Breast epithelium (tissue), 3 donors: Measurements from ENCODE around the gene CBLC.

Experiments
- POLR2A ChIP-seq: fragments of 450-650 bp; IDR thresholded peaks from one replicate; pipeline ENCODE4 v1.6.1; 2016; ENCODE audit warnings: antibody characterized with exemption, mild to moderate bottlenecking, moderate library complexity
- POLR2AphosphoS5 ChIP-seq, 3 donors: sonication (generic); formaldehyde crosslinking; IDR thresholded peaks; one replicate each; pipeline ENCODE4 v1.6.1; 2017; ENCODE audit warnings: antibody characterized with exemption in 3 of 3
- TF ChIP-seq, protein P1 (sequence below), 3 donors: fragments of 450-650 bp; IDR thresholded peaks; one replicate each; pipeline ENCODE4 v1.5.1; 2016 to 2017; ENCODE audit warnings: antibody characterized with exemption in 3 of 3, mild to moderate bottlenecking in 3 of 3, moderate library complexity in 3 of 3

DNA sequence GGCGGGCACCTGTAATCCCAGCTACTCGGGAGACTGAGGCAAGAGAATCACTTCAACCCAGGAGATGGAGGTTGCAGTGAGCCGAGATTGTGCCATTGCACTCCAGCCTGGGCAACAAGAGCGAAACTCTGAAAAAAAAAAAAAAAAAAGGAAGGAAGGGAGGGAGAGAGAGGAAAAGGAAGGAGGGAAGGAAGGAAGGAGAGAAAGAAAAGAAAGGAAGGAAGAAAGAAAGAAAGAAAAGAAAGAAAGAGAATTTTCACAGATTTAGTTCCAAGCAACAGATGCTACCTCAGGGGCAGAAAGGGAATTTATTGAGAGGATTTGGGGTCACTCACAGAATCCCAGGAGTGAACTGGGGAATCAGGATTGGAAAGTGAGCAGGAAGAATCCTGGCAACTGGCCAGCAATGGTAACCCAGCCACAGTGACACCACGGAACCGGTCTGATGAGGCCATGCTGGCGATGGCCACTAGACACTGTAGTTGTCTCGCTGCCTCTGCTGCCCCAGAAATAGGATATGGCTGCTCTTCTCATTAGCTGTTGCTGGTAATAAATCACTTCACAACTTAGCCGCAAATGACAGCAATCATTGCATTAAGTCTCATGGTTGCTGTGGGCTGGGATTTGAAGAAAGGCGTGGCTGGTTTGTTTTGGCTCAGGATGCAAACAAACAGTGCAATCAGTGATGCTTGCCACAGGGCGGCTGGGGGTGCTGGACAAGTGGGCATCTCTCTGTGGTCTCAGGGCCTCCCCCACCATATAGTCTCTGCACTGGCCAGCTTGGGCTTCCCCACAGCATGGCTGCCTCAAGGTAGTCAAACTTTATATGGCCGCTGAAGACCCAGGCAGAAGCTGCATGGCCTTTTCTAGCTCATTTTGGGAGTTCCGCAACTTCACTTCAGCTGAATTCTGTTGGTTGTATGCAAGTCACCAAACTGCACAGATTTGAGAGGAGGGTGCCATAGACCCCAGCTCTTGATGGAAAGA, 26.0 kb downstream of the CBLC start:
- TF ChIP-seq, protein P1, sequence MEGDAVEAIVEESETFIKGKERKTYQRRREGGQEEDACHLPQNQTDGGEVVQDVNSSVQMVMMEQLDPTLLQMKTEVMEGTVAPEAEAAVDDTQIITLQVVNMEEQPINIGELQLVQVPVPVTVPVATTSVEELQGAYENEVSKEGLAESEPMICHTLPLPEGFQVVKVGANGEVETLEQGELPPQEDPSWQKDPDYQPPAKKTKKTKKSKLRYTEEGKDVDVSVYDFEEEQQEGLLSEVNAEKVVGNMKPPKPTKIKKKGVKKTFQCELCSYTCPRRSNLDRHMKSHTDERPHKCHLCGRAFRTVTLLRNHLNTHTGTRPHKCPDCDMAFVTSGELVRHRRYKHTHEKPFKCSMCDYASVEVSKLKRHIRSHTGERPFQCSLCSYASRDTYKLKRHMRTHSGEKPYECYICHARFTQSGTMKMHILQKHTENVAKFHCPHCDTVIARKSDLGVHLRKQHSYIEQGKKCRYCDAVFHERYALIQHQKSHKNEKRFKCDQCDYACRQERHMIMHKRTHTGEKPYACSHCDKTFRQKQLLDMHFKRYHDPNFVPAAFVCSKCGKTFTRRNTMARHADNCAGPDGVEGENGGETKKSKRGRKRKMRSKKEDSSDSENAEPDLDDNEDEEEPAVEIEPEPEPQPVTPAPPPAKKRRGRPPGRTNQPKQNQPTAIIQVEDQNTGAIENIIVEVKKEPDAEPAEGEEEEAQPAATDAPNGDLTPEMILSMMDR (IDR thresholded peaks at IDR 0.05) = peak in 1 of 3 donors; percentile 10
- TF ChIP-seq POLR2A (no peak), POLR2AphosphoS5 (IDR thresholded peaks at IDR 0.05) (no peak)
